ENCODE results near the gene CRYBB3.

DNA sequence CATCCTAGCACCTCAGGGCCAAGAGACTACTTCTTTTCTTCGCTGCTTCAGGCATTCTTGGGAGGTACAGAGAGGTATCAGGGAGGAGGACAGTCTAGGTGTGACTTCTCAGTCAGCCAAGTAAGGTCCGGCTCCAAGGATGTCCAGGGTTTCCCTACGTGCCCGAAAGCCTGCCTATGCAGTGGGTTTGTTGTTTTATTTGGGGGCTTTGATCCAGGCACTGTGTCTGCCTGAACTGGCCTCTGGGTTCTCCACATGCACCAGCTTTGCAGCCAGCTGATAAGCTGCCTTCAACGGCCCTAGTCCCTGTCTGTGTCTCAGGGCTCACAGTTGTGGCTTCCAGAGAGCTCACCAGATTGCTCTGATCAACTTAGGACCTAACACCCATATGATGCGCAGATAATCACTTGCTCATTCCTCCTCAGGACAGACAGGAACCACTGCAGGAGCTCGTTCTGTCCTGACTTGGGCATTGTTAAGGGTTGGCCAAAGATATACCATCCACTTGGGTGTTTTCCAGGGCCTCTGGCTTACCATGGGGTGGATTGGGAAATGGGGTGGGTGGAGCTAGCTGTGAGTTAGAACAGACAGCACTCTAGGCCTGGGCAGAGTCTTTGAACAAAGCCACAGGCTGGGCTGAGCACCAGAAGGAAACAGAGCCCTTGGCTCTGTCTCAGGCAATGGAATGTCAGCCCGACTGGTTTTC, 45.5 kb upstream of the CRYBB3 start:
- TF ChIP-seq CTCF (IDR thresholded peaks at IDR 0.05) (no peak), EZH2 (IDR thresholded peaks at IDR 0.05; ENCODE audit: borderline replicate concordance, insufficient read depth, low read depth, low read length, poor library complexity, severe bottlenecking) (no peak)
